Lower lobe of right lung (tissue), 2 donors: ENCODE results near the gene ZNF521. TPM values are rescaled to one million over a fixed set of nuclear protein-coding genes. Genes with fewer than 3 reads are reported as not detected.

Experiments used
- ATAC-seq, 2 donors: fragments of 200-7000 bp; cut with Tn5 transposase; one replicate each; pipeline ENCODE4 v1.9.1; 2020 to 2022; ENCODE audit warnings: mild to moderate bottlenecking in 2 of 2, moderate library complexity in 2 of 2
- DNase-seq: peaks from one replicate; pipeline ENCODE4 v3.0.0-alpha.2; 2020
- H3K27ac ChIP-seq: fragments of 200-600 bp; one replicate; pipeline ENCODE4 v1.8.0; 2022
- H3K27me3 ChIP-seq: fragments of 200-600 bp; one replicate; pipeline ENCODE4 v1.8.0; 2022; ENCODE audit warnings: low read depth
- H3K36me3 ChIP-seq: fragments of 200-600 bp; one replicate; pipeline ENCODE4 v1.8.0; 2022; ENCODE audit warnings: mild to moderate bottlenecking
- H3K4me1 ChIP-seq: fragments of 200-600 bp; one replicate; pipeline ENCODE4 v1.8.0; 2022
- H3K4me3 ChIP-seq: fragments of 200-600 bp; one replicate; pipeline ENCODE4 v1.8.0; 2022; ENCODE audit warnings: mild to moderate bottlenecking
- H3K9me3 ChIP-seq: fragments of 200-600 bp; one replicate; pipeline ENCODE4 v1.8.0; 2022
- intact Hi-C: fragments of 100-400 bp; cut with DNase I; formaldehyde crosslinking; loops from one replicate; pipeline ENCODE4 v1.11.0; 2022
- total RNA-seq: library from RNA; stranded (reverse); fragmentation: NEBNext Ultra II Directional; extraction: Animal tissue kit (Norgen Biotek cat#: 25700); gene quantifications from one replicate; pipeline ENCODE4 v1.2.1, GENCODE V29; 2021
- TF ChIP-seq, protein P1 (sequence below): fragments of 200-600 bp; IDR thresholded peaks from one replicate; pipeline ENCODE4 v1.8.0; 2022; ENCODE audit warnings: antibody characterized with exemption, mild to moderate bottlenecking
- donor health status: DM: no; HTN: yes; CAD: no; lungs with severe emphysema.

Gene ZNF521
- total RNA-seq, 1 donor from 2014 or later, result 12.7 TPM

DNA sequence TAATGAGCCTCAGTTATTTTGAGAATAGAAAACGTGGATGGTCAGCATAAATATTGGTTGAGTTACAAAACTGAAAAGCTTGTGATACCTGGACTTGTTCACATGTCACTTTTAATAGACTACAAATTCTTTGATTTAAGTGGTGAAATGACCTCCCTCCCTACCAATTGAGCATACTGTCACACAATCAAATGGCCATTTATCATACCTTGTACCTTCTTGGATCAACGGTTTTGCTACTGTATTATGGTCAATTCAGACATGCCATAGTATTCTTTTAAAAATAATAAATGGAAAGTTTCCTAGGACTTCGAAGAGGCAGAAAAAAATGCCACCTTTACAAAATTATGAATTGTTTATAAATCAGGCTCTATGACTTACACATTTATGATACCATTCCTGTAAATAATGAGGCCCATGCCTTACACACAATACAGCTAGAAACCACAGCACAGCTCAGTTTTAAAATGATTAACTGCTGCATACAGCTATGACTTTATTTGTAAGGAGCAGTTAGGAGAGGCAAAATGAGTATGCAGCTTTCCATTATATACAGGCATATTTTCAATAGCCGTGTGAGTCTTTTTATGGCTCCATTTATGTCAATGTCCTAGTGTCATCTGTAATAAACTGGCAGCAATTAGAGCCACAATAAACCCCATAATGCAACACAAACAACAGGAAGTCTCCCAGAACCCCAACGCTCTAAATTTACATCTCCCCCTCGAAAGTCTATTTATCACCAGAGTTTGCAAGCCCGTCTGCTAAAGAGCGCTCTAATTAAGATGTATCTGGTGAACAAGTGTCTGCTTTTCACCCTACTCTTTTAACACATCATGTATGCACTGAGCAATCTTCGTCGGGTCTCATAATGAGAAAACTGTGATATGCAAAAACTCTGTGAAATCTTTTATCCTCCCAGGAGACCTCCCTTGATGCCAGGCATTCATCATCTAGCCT, 176.1 kb downstream of the ZNF521 start:
- no peaks in the 10 kb centered on the region for H3K27me3 ChIP-seq
- intact Hi-C loops, result no loop called here

DNA sequence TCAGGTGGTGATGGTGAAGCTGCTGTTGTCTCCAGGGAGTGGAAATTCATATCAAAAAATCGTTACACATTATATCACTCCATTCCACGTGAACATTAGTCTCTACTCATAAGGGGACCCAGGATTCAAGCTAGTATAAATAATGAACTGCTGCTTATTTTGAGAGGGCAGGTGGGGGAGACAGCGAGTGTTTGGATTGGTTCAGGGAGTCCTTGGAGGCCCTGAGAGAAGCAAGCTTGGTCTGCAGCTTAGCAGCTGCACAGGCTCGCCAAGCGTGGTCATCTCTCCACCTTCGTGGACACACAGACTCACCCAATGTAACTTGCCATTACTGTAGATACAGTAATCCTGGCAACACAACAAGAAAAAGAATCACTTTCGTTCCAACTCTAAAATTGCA, 177.6 kb downstream of the ZNF521 start:
- Histone ChIP-seq H3K27me3 (no peaks in the 10 kb centered on the region), H3K4me1 (no peaks in the 10 kb centered on the region), H3K36me3 (no peaks in the 10 kb centered on the region), H3K9me3 (no peaks in the 10 kb centered on the region), H3K4me3 (no peak overlapping the region), H3K27ac (no peak overlapping the region)
- no peak for ATAC-seq
- DNase-seq, result no peak
- TF ChIP-seq, protein P1, sequence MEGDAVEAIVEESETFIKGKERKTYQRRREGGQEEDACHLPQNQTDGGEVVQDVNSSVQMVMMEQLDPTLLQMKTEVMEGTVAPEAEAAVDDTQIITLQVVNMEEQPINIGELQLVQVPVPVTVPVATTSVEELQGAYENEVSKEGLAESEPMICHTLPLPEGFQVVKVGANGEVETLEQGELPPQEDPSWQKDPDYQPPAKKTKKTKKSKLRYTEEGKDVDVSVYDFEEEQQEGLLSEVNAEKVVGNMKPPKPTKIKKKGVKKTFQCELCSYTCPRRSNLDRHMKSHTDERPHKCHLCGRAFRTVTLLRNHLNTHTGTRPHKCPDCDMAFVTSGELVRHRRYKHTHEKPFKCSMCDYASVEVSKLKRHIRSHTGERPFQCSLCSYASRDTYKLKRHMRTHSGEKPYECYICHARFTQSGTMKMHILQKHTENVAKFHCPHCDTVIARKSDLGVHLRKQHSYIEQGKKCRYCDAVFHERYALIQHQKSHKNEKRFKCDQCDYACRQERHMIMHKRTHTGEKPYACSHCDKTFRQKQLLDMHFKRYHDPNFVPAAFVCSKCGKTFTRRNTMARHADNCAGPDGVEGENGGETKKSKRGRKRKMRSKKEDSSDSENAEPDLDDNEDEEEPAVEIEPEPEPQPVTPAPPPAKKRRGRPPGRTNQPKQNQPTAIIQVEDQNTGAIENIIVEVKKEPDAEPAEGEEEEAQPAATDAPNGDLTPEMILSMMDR, result no peak
- intact Hi-C loops, result no loop called here

More for the DNA sequence above, 176.1 kb downstream of the ZNF521 start:
- TF ChIP-seq, protein P1, result no peak
- Histone ChIP-seq H3K4me1 (no peaks in the 10 kb centered on the region), H3K36me3 (no peaks in the 10 kb centered on the region), H3K27ac (no peak overlapping the region), H3K4me3 (no peak overlapping the region), H3K9me3 (no peaks in the 10 kb centered on the region)
- ATAC-seq, result no peak
- DNase-seq, result no peak

GRCh38 chr18:25171334-25171733, 180.6 kb downstream of the ZNF521 start:
- H3K4me1 ChIP-seq, result no peaks in the 10 kb centered on the region
- H3K27ac ChIP-seq, result no peak overlapping the region
- intact Hi-C loops, result no loop called here
- no peaks in the 10 kb centered on the region for H3K27me3 ChIP-seq
- TF ChIP-seq, protein P1, result no peak
- H3K36me3 ChIP-seq, result no peaks in the 10 kb centered on the region
- no peaks in the 10 kb centered on the region for H3K9me3 ChIP-seq
- H3K4me3 ChIP-seq, result no peak overlapping the region
- ATAC-seq, result no peak
- DNase-seq, result no peak

DNA sequence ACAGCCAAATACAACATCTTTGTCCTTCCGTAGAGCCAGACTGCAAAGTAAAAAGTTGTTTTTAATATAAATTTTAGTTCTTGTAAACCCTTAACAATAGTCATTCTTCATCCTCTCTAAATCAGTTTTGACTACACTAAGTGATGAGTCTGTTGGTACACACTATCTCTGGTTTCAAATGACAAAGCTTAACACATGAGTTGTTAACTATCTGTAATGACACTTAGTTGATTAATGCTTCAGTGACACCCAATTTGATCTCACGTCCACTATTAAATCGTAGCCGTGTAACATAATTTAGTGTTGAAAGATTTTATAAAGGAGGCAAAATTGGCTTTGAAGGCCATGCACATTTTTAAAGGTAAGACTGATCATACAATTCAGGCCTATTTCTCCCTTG, 181.6 kb downstream of the ZNF521 start:
- H3K27ac ChIP-seq, result no peak overlapping the region
- H3K4me3 ChIP-seq, result no peak overlapping the region
- no peak for ATAC-seq
- H3K4me1 ChIP-seq, result peaks cover 4% of the 10 kb centered on the region
- intact Hi-C loops, result no loop called here
- no peaks in the 10 kb centered on the region for H3K9me3 ChIP-seq
- TF ChIP-seq, protein P1, result no peak
- H3K27me3 ChIP-seq, result no peaks in the 10 kb centered on the region
- H3K36me3 ChIP-seq, result no peaks in the 10 kb centered on the region
- DNase-seq, result no peak

- H3K36me3 ChIP-seq, result no peaks in the 10 kb centered on the region
- TF ChIP-seq, protein P1, result no peak
- ATAC-seq (no peak), DNase-seq (no peak)
- no peak overlapping the region for H3K27ac ChIP-seq
- H3K4me3 ChIP-seq, result no peak overlapping the region
- peaks cover 4% of the 10 kb centered on the region for H3K4me1 ChIP-seq
- intact Hi-C loops, result no loop called here
- H3K27me3 ChIP-seq, result no peaks in the 10 kb centered on the region
- H3K9me3 ChIP-seq, result no peaks in the 10 kb centered on the region
Observed at GRCh38 chr18:25169701-25170100, 182.3 kb downstream of the ZNF521 start.
